PFSK-1 (cell line): ENCODE results near the gene FOXP3.

Experiments
- FOXP2 ChIP-seq: optimal IDR thresholded peaks from 2 replicates; pipeline ENCODE3; 2011; ENCODE audit warnings: borderline replicate concordance, control low read depth, inconsistent platforms; ENCODE audit not compliant: insufficient read depth; ENCODE audit errors: extremely low read length, extremely low read depth
- POLR2AphosphoS5 ChIP-seq: IDR thresholded peaks from 2 replicates; pipeline ENCODE4 v1.6.1; 2012; ENCODE audit warnings: low read depth, mild to moderate bottlenecking, control low read depth, low read length, moderate library complexity
- SIN3A ChIP-seq: IDR thresholded peaks from 2 replicates; pipeline ENCODE4 v1.6.1; 2012; ENCODE audit warnings: mild to moderate bottlenecking, low read length, moderate library complexity, borderline replicate concordance; ENCODE audit not compliant: insufficient read depth
- TAF1 ChIP-seq: IDR thresholded peaks from 2 replicates; pipeline ENCODE4 v1.6.1; 2012; ENCODE audit warnings: low read length, control low read depth, borderline replicate concordance; ENCODE audit not compliant: insufficient read depth

GRCh38 chrX:49232525-49232924, 32.0 kb downstream of the FOXP3 start:
- TF ChIP-seq POLR2AphosphoS5 (no peak), SIN3A (no peak), TAF1 (no peak), FOXP2 (no peak)
